LNCAP (cell line): ENCODE data around the gene CILP.

Experiments used
- TF ChIP-seq, protein P1 (sequence below): fragments of 450-650 bp; IDR thresholded peaks from 2 replicates; pipeline ENCODE4 v1.5.1; 2017; ENCODE audit warnings: mild to moderate bottlenecking

CILP gene

DNA sequence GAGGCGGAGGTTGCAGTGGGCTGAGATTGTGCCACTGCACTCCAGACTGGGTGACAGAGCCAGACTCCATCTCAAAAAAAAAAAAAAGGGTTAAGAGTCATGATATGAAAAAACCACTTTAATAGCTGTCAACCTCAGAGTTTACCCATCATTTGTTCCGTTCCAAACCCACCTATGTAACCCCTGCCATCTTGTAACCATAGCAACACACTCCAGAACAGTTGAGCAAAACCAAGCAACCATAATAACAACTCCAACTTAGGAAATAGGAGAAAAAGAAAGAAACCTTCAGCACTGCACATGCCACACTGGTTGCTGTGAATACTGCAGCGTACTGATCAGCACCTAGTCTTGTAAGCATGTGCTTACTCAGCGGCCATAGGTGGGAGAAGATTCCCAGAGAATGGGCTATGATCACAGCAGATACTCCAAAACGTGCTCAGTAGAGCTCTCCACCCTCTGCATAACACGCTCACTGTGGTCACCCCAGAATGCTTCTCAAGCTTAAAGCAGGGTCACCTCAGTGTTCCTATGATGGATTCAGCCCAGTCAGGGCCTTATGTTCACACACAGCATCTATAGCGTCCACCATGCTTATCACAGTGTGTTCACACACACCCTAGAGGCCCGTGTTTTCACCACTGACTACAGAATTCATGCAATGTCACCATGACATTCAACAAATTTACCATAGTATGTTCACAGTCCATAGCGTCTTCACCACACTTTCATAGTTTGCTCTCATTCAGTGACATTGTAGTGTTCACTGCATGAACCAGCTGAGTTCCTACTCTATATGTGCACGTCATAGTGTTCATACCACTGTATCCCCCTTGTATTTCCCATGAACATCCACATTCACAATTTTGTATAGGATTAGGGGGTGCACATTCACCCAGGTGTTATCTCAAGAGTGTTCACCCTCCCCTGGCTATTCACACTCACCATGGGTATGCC lies 6.5 kb upstream of the CILP start:
- TF ChIP-seq, protein P1, sequence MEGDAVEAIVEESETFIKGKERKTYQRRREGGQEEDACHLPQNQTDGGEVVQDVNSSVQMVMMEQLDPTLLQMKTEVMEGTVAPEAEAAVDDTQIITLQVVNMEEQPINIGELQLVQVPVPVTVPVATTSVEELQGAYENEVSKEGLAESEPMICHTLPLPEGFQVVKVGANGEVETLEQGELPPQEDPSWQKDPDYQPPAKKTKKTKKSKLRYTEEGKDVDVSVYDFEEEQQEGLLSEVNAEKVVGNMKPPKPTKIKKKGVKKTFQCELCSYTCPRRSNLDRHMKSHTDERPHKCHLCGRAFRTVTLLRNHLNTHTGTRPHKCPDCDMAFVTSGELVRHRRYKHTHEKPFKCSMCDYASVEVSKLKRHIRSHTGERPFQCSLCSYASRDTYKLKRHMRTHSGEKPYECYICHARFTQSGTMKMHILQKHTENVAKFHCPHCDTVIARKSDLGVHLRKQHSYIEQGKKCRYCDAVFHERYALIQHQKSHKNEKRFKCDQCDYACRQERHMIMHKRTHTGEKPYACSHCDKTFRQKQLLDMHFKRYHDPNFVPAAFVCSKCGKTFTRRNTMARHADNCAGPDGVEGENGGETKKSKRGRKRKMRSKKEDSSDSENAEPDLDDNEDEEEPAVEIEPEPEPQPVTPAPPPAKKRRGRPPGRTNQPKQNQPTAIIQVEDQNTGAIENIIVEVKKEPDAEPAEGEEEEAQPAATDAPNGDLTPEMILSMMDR: no peak

GRCh38 chr15:65215496-65215895 lies 4.2 kb upstream of the CILP start:
- TF ChIP-seq, protein P1: no peak

DNA sequence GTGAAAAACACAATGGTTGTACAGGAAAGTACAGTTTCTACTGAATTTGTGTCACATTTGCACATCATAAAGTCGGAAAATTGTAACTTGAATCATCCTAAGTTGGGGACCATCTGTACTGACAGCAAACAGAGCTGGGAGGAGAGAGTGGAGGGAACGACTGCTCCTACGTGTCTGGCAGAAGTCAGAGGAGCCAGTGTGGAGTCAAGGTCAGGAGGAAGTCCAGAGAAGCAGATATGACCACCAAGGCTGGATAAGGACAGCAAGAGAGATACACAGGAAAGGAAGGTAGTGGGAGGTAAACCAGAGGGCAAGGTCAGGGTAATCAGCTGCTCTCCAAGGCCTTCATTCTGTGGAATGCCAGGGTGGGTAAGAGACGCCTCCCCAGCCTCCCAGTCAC lies 2.7 kb upstream of the CILP start:
- TF ChIP-seq, protein P1: no peak

GRCh38 chr15:65213241-65213640 lies 2.0 kb upstream of the CILP start:
- TF ChIP-seq, protein P1: no peak

DNA sequence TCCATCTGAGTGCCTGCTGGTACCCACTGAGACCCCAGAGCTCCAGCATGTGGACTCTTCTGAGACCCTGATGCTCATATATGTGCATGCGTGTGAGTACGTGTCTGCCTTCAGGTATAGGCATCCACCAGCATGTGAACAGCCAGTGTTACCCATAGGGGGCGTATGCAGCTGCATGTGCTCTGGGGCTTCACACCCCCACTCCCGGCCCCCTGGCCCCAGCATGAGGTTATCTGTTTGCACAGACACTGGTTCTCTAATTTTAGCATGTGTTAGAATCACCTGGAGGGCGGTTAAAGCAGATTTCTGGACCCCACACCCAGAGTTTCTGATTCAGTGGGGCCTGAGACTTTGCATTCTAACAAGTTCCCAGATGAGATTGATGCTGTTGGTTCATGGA lies 824 bp upstream of the CILP start:
- TF ChIP-seq, protein P1: peak; percentile 42

DNA sequence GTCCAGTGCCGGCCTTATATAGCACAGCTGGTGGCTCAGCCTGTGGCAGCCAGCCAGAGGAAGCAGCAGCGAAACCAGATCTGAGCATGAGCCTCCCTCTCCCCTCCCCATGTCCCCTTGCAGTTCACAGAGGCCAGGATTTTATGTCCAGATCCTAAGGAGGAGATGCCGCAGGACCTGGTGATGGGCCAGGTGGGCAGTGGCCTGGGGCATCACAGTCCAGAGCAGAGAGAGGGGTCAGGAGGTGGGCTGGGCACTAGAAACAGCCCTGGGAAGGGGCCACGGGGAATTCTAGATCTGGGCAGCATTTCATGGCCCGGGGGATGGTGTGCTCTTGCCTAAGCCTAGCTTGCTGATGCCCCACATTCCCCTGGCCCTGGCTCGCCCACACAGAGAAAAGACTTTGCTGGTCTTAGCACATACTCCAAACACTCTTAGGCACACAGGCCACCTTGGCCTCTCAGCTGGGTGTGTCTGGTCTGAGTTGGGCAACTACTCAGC lies 259 bp upstream of the CILP start:
- TF ChIP-seq, protein P1: no peak

DNA sequence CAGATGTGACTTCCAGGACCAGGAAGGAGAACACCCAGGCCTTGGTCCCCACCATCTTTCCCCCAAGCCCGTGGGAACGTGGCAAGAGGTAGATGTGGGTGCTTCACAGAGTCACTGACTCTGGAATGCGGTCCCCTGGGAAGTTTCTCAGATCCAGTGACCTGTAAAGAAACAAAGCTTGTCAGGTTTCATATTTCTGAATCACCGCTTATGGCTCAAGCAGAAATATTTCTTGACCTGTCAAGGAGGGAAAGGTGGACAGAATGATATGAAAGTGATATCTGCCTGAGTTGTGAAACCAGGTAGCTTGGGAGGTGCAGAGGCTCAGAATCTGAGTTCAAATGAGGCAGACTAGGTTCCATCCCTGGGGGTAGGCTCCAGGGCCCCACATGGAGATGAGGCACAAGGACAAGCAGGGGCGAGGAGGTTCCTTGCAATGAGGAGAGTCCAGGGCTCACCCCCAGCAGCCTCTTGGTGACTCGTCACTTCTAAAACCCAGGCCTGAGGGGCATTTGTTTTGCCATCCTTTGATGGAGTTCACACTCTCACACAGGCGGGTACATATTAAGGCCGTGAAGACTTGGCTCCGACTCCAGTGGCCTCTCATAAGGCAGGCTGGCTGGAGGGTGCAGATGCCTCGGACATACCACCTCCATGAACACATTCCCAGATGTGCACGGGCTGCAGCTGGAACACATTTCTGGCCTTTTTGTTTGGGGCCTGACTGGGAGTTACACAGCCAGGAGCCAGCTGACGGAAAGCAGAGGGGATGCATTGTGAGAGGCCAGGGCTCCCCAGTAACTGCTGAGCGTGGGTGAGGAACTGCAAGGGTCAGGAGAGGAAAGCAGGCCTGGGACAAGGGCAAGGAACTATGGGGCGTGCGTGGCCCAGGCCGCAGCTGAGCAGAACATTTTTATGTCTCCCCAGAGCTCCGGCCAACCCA lies 1.3 kb downstream of the CILP start:
- TF ChIP-seq, protein P1: no peak
